ENCODE measurements around the gene ACCSL.

ACCSL gene

DNA sequence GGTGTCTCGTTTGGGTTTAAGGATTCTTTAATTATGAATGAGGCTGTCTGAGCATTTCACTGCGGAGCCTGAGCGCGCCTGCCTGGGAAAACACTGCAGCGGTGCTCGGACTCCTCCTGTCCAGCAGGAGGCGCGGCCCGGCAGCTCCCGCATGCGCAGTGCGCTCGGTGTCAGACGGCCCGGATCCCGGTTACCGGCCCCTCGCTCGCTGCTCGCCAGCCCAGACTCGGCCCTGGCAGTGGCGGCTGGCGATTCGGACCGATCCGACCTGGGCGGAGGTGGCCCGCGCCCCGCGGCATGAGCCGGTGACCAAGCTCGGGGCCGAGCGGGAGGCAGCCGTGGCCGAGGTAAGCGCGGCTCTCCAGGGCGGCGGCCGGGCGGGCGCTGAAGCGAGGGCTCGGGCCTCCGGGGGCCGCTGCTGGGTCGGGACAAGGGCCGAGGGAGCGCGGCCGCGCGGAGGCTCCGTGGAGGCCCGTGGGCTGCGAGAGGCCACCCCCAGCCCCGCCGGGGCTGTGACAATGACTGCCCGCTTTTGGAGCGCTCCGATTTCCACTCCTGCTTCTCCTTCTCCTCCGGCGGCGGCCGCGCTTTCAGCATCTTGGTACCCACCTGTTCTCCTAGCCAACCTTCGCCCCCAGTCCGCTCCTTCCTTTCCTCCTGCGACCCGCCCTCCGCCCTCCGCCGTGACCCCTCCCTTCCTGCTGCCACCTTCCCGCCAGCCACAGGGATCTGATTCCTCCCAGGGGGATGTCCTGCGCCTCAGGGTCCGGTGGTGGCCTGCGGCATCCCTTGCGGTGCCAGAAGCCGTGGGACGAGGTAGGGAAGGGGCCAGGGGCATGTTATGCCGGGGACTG lies 48.0 kb downstream of the ACCSL start, which contains the start of gene EXT2:
EXT2 (plus strand) TSS at position 173 of the 854 bp plus-strand sequence. CDS start 12,035 bp downstream, outside the sequence.
- peak; percentile 74 to 79 for DNase-seq (ENCODE audit: low read depth in 1 of 2, low spot score in 1 of 2)

DNA sequence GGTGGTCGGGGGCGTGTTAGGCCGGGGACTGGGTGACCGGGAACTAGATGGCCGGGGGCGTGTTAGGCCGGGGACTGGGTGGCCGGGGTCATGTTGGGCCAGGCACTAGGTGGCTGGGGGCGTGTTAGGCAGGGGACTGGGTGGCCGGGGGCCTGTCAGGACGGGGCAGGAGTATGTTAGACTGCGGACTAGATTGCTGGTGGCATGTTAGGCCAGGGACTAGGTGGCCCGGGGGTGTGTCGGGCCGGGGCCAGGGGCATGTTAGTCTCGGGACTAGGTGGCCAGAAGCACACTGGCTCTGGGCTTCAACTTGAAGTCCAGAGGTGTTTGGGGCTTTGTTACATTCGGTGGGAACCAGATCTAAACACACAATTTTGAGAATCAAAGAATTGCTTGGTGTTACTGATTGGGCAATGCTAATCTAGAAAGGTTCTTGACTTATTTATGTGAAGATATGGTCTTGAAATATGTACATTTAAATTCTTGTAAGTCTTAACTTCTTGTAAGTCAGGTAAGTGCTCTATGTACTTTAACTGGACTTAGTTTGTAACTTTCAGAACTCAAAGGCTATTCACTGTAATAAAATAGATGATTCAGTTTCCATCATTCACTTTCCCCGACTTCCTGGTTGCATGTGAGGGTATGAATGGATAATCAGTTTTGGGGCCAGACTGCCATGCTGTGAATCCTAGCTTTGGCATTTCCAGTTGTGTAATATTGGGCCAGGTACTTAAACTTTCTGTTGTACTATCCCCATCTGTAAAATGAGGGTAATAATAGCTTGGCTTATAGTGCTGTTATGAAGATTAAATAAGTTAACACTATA lies 48.8 kb downstream of the ACCSL start:
- DNase-seq (ENCODE audit: low read depth in 1 of 2, low spot score in 1 of 2) = no peak

DNA sequence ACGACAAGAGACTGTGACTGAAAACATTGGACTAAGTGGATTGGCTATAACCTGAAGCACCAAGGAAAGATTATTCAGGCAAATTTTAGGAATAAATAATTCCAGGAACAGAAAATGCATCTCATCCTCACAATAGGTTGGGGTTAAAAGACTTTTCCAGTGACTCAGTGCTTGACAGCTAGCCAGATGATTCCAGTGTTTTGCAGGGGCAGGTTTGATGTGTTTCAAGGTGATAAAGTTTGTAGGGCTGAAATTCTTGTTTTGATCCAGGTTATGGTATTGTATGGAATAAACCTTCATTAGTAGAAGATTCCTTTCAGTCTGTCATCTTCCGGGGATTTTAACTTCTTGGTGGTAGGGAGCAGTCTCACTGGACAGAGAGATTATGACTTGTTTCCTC lies 50.0 kb downstream of the ACCSL start:
- no peak for DNase-seq (ENCODE audit: low read depth in 1 of 2, low spot score in 1 of 2)

DNA sequence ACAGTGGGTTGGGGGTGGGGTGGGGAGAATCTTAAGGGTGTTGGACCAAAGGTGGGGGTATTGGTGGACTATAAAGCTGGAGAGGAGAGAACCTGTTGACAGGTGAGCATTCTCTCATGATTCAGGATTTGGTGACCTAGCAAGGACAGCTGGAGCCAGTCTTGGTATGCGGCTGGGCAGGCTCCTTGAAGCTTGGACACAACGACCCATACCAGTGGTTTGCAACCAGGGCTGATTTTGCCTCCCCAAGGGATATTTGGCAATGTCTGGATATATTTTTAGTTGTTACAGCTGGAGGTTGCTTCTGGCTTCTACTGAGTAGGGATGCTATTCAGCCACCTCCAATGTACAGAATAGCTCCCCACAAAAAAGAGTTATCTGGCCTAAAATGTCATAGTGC lies 53.3 kb downstream of the ACCSL start:
- no peak for DNase-seq (ENCODE audit: low read depth in 1 of 2, low spot score in 1 of 2)

DNA sequence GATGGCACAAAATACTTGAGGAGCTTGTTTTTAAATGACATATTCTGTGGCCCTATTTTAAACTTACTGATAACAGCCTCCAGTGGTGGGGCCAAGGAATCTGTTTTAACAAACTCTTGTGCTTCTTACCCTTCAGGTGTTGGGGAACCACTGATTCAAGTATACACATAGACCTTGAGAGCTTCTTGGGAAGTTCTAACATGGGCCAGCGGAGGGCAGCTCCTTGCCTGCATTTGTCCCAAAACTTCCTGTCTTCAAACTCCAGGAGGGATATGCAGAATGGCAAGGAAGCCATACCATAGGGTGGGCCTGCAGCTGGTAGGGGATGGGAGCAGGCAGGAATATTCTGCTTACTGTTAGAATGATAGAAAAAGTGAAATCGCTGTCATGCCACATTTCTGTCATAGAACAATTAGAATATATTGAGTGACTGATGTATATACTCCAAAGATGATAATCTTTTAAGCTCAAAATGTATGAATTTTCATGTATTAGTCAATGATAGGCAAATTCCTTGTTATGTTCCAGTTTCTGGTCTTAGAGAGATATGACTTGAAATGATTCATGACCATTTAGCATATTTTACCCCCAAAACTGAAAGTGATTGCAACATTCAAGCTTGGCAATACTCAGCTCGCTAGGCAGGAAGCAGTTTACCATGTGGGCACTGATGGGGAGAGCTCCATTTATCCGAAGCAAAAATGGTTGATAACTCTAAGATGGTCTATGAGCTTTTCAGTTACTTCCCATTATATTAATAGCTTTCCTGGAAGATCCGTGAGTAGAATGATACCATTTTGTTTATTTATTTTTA lies 56.9 kb downstream of the ACCSL start:
- no peak for DNase-seq (ENCODE audit: low read depth in 1 of 2, low spot score in 1 of 2)

DNA sequence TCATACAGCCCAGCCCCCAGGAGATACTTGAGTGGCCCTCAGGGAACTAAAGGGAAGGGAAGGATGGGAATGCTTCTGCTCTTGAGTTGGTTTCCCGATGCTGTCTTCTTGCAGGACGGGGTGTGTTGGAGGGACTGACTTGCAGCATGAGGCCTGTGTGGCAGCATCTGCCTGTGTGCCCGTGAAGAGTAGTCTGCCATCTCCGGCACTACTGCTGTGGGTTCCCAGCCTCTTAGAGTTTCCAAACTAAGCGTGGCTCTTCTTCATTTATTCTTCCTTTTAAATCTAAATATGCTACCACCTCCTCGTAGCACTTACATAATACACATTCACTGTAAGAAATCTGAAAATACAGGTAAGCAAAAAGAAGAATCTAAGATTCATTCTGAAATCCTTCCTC lies 60.5 kb downstream of the ACCSL start:
- DNase-seq (ENCODE audit: low read depth in 1 of 2, low spot score in 1 of 2) = no peak

Data from stimulated activated CD4-positive, alpha-beta T cell treated with anti-CD3 and anti-CD28 coated beads, Interleukin-15, amount 100 ng/mL, for 1 hour (primary cell).